Thymus (tissue), 11 donors: ENCODE measurements around the gene NCOA5. TPM values are rescaled to one million over a fixed set of nuclear protein-coding genes. Genes with fewer than 3 reads are reported as not detected.

ENCODE experiments used
- DNase-seq, 9 donors: peaks; one replicate each; pipeline ENCODE4 v3.0.0-alpha.2; 2013; ENCODE audit warnings: low spot score in 9 of 9, low read depth in 6 of 9, missing footprints in 1 of 9
- H3K27ac ChIP-seq, 2 donors: one replicate each; pipeline ENCODE4 v1.5.1; 2013; ENCODE audit warnings: control low read depth in 1 of 2, low read depth in 1 of 2, low read length in 1 of 2, mild to moderate bottlenecking in 1 of 2, moderate library complexity in 1 of 2
- H3K27me3 ChIP-seq, 2 donors: one replicate each; pipeline ENCODE4 v1.5.1; 2013; ENCODE audit warnings: low read length in 1 of 2; ENCODE audit not compliant: control insufficient read depth in 2 of 2, insufficient read depth in 1 of 2
- H3K36me3 ChIP-seq, 2 donors: one replicate each; pipeline ENCODE4 v1.5.1; 2013; ENCODE audit warnings: low read length in 1 of 2, mild to moderate bottlenecking in 1 of 2, moderate library complexity in 1 of 2; ENCODE audit not compliant: control insufficient read depth in 2 of 2, insufficient read depth in 2 of 2
- H3K4me1 ChIP-seq, 2 donors: one replicate each; pipeline ENCODE4 v1.5.1; 2013; ENCODE audit warnings: low read length in 2 of 2; ENCODE audit not compliant: control insufficient read depth in 2 of 2, insufficient read depth in 2 of 2
- H3K4me3 ChIP-seq, 2 donors: one replicate each; pipeline ENCODE4 v1.5.1; 2013; ENCODE audit warnings: low read length in 2 of 2, control low read depth in 1 of 2, mild to moderate bottlenecking in 1 of 2
- H3K9me3 ChIP-seq, 2 donors: one replicate each; pipeline ENCODE4 v1.5.1; 2013; ENCODE audit warnings: low read length in 1 of 2, mild to moderate bottlenecking in 1 of 2; ENCODE audit not compliant: control insufficient read depth in 2 of 2, insufficient read depth in 1 of 2
- WGBS: extraction: QIAGEN DNeasy Blood & Tissue Kit; methylation state at CpG from one replicate; pipeline ENCODE4 v1.1.7; 2013; 5-methylcytosine and 5-hydroxymethylcytosine counted together
- polyA plus RNA-seq: library from polyadenylated mRNA; stranded (reverse); fragments of 200-250 nt; gene quantifications from one replicate; pipeline ENCODE4 v1.2.3, GENCODE V29; 2013
- total RNA-seq: library from RNA; stranded (reverse); fragments of 120-200 nt; gene quantifications from one replicate; pipeline ENCODE4 v1.2.4, GENCODE V29; 2013
- donor health status: healthy.

The NCOA5 gene
- total and polyA plus RNA-seq, 2 donors: 21.5 to 25.4 TPM

- WGBS: 88% methylated on average over 8 of the region's 8 CpGs
- Histone ChIP-seq H3K27ac (no peak overlapping the region), H3K4me3 (no peak overlapping the region), H3K27me3 (no peaks in the 10 kb centered on the region), H3K36me3 (no peaks in the 10 kb centered on the region), H3K4me1 (peaks cover 6 to 12% of the 10 kb centered on the region in 2 donors), H3K9me3 (no peaks in the 10 kb centered on the region)
- DNase-seq: no peak
Measured at GRCh38 chr20:46087161-46087560, 2.6 kb downstream of the NCOA5 start.

- H3K27ac ChIP-seq: no peak overlapping the region
Measured at GRCh38 chr20:46085179-46085851, 4.4 kb downstream of the NCOA5 start.

GRCh38 chr20:46084805-46085178 is 5.0 kb downstream of the NCOA5 start:
- no peak for DNase-seq
- H3K4me3 ChIP-seq: no peak overlapping the region
- no peaks in the 10 kb centered on the region for H3K27me3 ChIP-seq
- WGBS: 95% methylated on average over 3 of the region's 3 CpGs
- no peak overlapping the region for H3K27ac ChIP-seq
- peaks cover 6 to 12% of the 10 kb centered on the region in 2 donors for H3K4me1 ChIP-seq
- peaks cover 0 to under 1% of the 10 kb centered on the region in 2 donors for H3K36me3 ChIP-seq
- H3K9me3 ChIP-seq: no peaks in the 10 kb centered on the region

More at GRCh38 chr20:46085179-46085851, 4.4 kb downstream of the NCOA5 start:
- H3K36me3 ChIP-seq: no peaks in the 10 kb centered on the region
- no peak overlapping the region for H3K4me3 ChIP-seq
- no peaks in the 10 kb centered on the region for H3K27me3 ChIP-seq
- peaks cover 6 to 12% of the 10 kb centered on the region in 2 donors for H3K4me1 ChIP-seq
- WGBS: 93% methylated on average over 4 of the region's 4 CpGs
- H3K9me3 ChIP-seq: no peaks in the 10 kb centered on the region
- DNase-seq: no peak

GRCh38 chr20:46083531-46084061 is 6.2 kb downstream of the NCOA5 start:
- no peaks in the 10 kb centered on the region for H3K9me3 ChIP-seq
- no peak overlapping the region for H3K4me3 ChIP-seq
- no peak for DNase-seq
- no peaks in the 10 kb centered on the region for H3K27me3 ChIP-seq
- no peak overlapping the region for H3K27ac ChIP-seq
- H3K36me3 ChIP-seq: peaks cover 8 to 12% of the 10 kb centered on the region in 2 donors
- WGBS: 100% methylated on average over 1 of the region's 1 CpG
- H3K4me1 ChIP-seq: peaks cover 5 to 11% of the 10 kb centered on the region in 2 donors

GRCh38 chr20:46083101-46083500 is 6.7 kb downstream of the NCOA5 start:
- peaks cover 2 to 6% of the 10 kb centered on the region in 2 donors for H3K4me1 ChIP-seq
- DNase-seq: no peak
- H3K36me3 ChIP-seq: peaks cover 13 to 17% of the 10 kb centered on the region in 2 donors
- H3K27ac ChIP-seq: no peak overlapping the region
- H3K9me3 ChIP-seq: no peaks in the 10 kb centered on the region
- H3K4me3 ChIP-seq: no peak overlapping the region
- no peaks in the 10 kb centered on the region for H3K27me3 ChIP-seq
- WGBS: 94% methylated on average over 6 of the region's 6 CpGs

GRCh38 chr20:46081074-46081473 is 8.7 kb downstream of the NCOA5 start:
- no peaks in the 10 kb centered on the region for H3K4me1 ChIP-seq

GRCh38 chr20:46078954-46079353 is 10.8 kb downstream of the NCOA5 start:
- Histone ChIP-seq H3K4me3 (no peak overlapping the region), H3K36me3 (peaks cover 30 to 36% of the 10 kb centered on the region in 2 donors), H3K4me1 (no peaks in the 10 kb centered on the region), H3K27me3 (no peaks in the 10 kb centered on the region), H3K27ac (no peak overlapping the region), H3K9me3 (no peaks in the 10 kb centered on the region)
- DNase-seq: no peak
- WGBS: 95% methylated on average over 7 of the region's 7 CpGs

More at GRCh38 chr20:46081074-46081473, 8.7 kb downstream of the NCOA5 start:
- WGBS: 94% methylated on average over 1 of the region's 1 CpG
- Histone ChIP-seq H3K27ac (no peak overlapping the region), H3K9me3 (no peaks in the 10 kb centered on the region), H3K4me3 (no peak overlapping the region), H3K27me3 (no peaks in the 10 kb centered on the region), H3K36me3 (peaks cover 16 to 27% of the 10 kb centered on the region in 2 donors)
- no peak for DNase-seq

GRCh38 chr20:46077642-46078305 is 12.0 kb downstream of the NCOA5 start:
- no peaks in the 10 kb centered on the region for H3K4me1 ChIP-seq
- no peaks in the 10 kb centered on the region for H3K9me3 ChIP-seq
- H3K36me3 ChIP-seq: peaks cover 32 to 36% of the 10 kb centered on the region in 2 donors
- DNase-seq: no peak
- 99% methylated on average over 8 of the region's 8 CpGs for WGBS
- no peak overlapping the region for H3K27ac ChIP-seq
- no peak overlapping the region for H3K4me3 ChIP-seq
- no peaks in the 10 kb centered on the region for H3K27me3 ChIP-seq

GRCh38 chr20:46076806-46077205 is 13.0 kb downstream of the NCOA5 start:
- WGBS: 90% methylated on average over 7 of the region's 7 CpGs
- no peaks in the 10 kb centered on the region for H3K27me3 ChIP-seq
- H3K4me1 ChIP-seq: no peaks in the 10 kb centered on the region
- no peak overlapping the region for H3K27ac ChIP-seq
- no peak overlapping the region for H3K4me3 ChIP-seq
- DNase-seq: no peak
- H3K9me3 ChIP-seq: no peaks in the 10 kb centered on the region
- peaks cover 32 to 36% of the 10 kb centered on the region in 2 donors for H3K36me3 ChIP-seq
